HG03469 (cell line): Measurements from ENCODE around the gene PIEZO1.

Experiments used
- ATAC-seq: cut with Tn5 transposase; IDR thresholded peaks from one replicate; pipeline ENCODE4 v1.9.1; 2021; ENCODE audit warnings: mild to moderate bottlenecking, moderate library complexity, moderate number of reproducible peaks; ENCODE audit not compliant: unreplicated experiment

The PIEZO1 gene

GRCh38 chr16:88721815-88722755 is 62.9 kb downstream of the PIEZO1 start:
- no peak for ATAC-seq

- no peak for ATAC-seq
Measured at GRCh38 chr16:88721236-88721635, 63.8 kb downstream of the PIEZO1 start.

- ATAC-seq, result no peak
Measured at GRCh38 chr16:88720396-88720970, 64.5 kb downstream of the PIEZO1 start.

- no peak for ATAC-seq
Measured at GRCh38 chr16:88719933-88720296, 65.1 kb downstream of the PIEZO1 start.

- ATAC-seq, result no peak
Measured at GRCh38 chr16:88719267-88719932, 65.6 kb downstream of the PIEZO1 start.

GRCh38 chr16:88718178-88718577 is 66.8 kb downstream of the PIEZO1 start:
- no peak for ATAC-seq

GRCh38 chr16:88716601-88717001 is 68.4 kb downstream of the PIEZO1 start:
- no peak for ATAC-seq

GRCh38 chr16:88716201-88716600 is 68.8 kb downstream of the PIEZO1 start:
- no peak for ATAC-seq

- ATAC-seq, result no peak
Measured at GRCh38 chr16:88715312-88716190, 69.5 kb downstream of the PIEZO1 start.

GRCh38 chr16:88714420-88715302 is 70.4 kb downstream of the PIEZO1 start:
- ATAC-seq, result no peak

GRCh38 chr16:88713568-88714419 is 71.2 kb downstream of the PIEZO1 start:
- ATAC-seq, result no peak

- ATAC-seq, result no peak
Measured at GRCh38 chr16:88713054-88713453, 72.0 kb downstream of the PIEZO1 start.

GRCh38 chr16:88712362-88712979 is 72.5 kb downstream of the PIEZO1 start:
- no peak for ATAC-seq

GRCh38 chr16:88711750-88712340 is 73.2 kb downstream of the PIEZO1 start:
- ATAC-seq, result no peak

GRCh38 chr16:88710556-88710955 is 74.5 kb downstream of the PIEZO1 start:
- no peak for ATAC-seq

- ATAC-seq, result no peak
Measured at GRCh38 chr16:88706965-88707826, 77.8 kb downstream of the PIEZO1 start.
